ENCODE measurements around the gene SMARCE1.

Gene SMARCE1

GRCh38 chr17:40647624-40648383, at the start of gene SMARCE1:
Gene SMARCE1, minus strand, starts transcription at chr17:40647818. Its CDS starts 2,016 bp downstream, at chr17:40645802.
- peak within 1 kb of the TSS; percentile 90 for H3K27ac ChIP-seq
- ChIA-PET POLR2A (ENCODE audit: low non-redundant PET) (interaction anchor here (0.6 kb wide), 2 partner anchors 18 to 987 kb away, joined by 3 read pairs; no protein-coding TSS in a partner anchor), CTCF (interaction anchor here (0.5 to 1.0 kb wide), 3 partner anchors 28 to 1266 kb away, joined by 3 to 5 read pairs (median 3); no protein-coding TSS in a partner anchor)
- TF ChIP-seq CTCF (conservative IDR thresholded peaks at IDR 0.05; ENCODE audit: low read depth) = no peak
- peak; percentile 67 for DNase-seq (ENCODE audit: low spot score)

DNA sequence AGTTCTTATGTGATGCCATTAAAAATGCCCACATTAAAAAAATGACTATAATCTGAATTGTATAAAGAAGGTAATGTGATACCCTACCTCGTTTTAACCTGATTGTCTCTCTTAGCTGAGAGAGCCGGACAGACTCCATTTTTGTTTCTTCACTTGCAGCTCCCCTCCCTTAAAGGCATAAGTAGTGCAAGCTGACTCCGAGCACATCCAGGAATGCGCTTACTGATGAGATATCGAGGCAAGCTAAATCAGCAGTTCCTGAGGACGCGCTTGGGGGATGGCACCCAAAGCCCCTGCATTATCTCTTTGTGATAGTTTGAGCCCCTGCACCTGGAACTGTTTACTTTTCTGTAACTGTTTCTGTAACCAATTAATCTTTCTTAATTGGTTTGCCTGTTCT, 49.7 kb upstream of the SMARCE1 start:
- CTCF ChIA-PET = interaction anchor here (0.7 to 1.1 kb wide), 3 partner anchors 39 to 82 kb away, joined by 3 to 4 read pairs (median 3); no protein-coding TSS in a partner anchor
- no peak for TF ChIP-seq CTCF (conservative IDR thresholded peaks at IDR 0.05; ENCODE audit: low read depth)
- DNase-seq (ENCODE audit: low spot score) = no peak
- POLR2A ChIA-PET (ENCODE audit: low non-redundant PET) = no interaction called here
- H3K27ac ChIP-seq = no peak overlapping the region

DNA sequence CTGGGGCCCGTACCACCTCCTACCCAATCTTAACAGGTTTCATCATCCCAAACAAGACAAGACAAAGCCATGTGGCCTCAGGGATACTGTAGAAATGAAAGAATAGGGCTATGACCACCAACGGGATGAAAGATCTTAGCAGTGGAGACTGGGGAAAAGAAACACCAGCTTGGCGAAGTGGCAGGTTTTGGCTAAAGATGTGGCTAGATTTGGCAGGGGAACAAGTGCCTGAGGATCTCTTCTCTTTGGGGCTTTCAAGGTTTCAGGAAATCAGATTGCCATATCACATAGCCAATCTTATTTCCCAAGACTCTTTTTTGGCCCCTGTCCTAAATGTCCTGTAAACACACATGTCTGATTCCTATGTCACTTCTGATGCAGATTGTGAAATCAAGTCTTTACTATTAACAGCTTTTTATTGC, 49.0 kb upstream of the SMARCE1 start:
- TF ChIP-seq CTCF (conservative IDR thresholded peaks at IDR 0.05; ENCODE audit: low read depth) = no peak
- H3K27ac ChIP-seq = no peak overlapping the region
- CTCF ChIA-PET = no interaction called here
- no peak for DNase-seq (ENCODE audit: low spot score)
- POLR2A ChIA-PET (ENCODE audit: low non-redundant PET) = no interaction called here

DNA sequence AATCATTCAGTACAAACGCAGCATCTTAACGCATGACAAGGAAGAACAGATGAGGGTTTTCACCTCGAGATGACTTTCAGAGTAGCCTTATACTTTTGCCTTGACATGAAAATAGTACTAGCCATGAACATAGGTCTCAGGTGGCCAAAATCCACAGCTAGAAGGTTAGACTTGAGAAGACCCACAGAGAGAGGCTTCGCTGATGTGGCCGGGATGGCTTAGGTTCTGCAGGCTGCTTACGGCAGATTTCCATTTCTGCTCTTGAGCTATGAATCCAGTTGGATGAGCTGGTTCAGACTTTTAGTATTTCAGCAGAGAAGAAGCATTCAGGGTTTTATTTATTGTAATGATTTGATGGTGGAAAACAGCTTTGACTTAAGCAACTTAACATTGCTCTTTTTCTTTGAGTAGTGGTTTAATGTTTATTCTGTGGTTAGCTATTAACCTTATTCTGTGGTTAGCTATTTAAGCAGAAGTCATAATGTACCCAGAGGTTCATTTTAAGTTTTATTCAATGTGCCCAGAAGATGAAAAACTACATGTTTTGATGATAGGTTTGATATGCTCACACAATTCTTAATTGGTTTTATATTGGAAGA, 48.4 kb upstream of the SMARCE1 start:
- ChIA-PET CTCF (no interaction called here), POLR2A (ENCODE audit: low non-redundant PET) (no interaction called here)

DNA sequence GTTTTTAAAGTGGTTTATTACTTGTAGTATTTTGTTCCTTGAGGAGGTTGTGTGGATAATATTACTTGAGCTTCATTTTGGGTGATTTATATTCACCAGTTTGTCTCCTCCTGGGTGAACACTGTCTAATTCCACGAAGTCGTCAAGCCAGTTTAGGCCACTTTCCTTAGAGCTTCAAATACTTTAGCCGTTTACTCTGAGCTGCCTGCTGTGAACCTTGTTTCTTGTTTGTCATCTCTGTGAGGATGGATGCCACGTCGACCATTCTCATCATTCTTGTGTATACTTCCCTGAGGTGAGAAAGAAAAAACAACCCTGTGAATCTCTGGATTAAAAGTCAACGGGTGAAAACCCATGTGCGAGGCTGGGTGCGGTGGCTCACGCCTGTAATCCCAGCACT, 47.0 kb upstream of the SMARCE1 start:
- POLR2A ChIA-PET (ENCODE audit: low non-redundant PET) = interaction anchor here (1.8 kb wide), 1 partner anchor 48 kb away, joined by 5 read pairs; no protein-coding TSS in a partner anchor
- no peak for TF ChIP-seq CTCF (conservative IDR thresholded peaks at IDR 0.05; ENCODE audit: low read depth)
- H3K27ac ChIP-seq = no peak overlapping the region
- no peak for DNase-seq (ENCODE audit: low spot score)
- CTCF ChIA-PET = interaction anchor here (0.6 kb wide), 1 partner anchor 24 kb away, joined by 3 read pairs; no protein-coding TSS in a partner anchor

More for the DNA sequence above, 48.4 kb upstream of the SMARCE1 start:
- no peak for DNase-seq (ENCODE audit: low spot score)
- TF ChIP-seq CTCF (conservative IDR thresholded peaks at IDR 0.05; ENCODE audit: low read depth) = no peak
- no peak overlapping the region for H3K27ac ChIP-seq

GRCh38 chr17:40687106-40687505, 39.5 kb upstream of the SMARCE1 start:
- no peak overlapping the region for H3K27ac ChIP-seq
- TF ChIP-seq CTCF (conservative IDR thresholded peaks at IDR 0.05; ENCODE audit: low read depth) = no peak
- ChIA-PET CTCF (no interaction called here), POLR2A (ENCODE audit: low non-redundant PET) (no interaction called here)
- no peak for DNase-seq (ENCODE audit: low spot score)

Data from RWPE1 (cell line).